HEK293T (cell line): ENCODE measurements around the gene AAK1.
"Not testable (repeated sequence)": the region's sequence is repeated elsewhere in the genome, so short reads cannot be mapped to it uniquely, and the experiment has no call there.

Experiments
- FOXK2 ChIP-seq: fragments of 450-650 bp; IDR thresholded peaks from 2 replicates; pipeline ENCODE4 v1.6.1; 2016; ENCODE audit warnings: mild to moderate bottlenecking
- TARDBP ChIP-seq: fragments of 450-650 bp; IDR thresholded peaks from 2 replicates; pipeline ENCODE4 v1.6.1; 2016

DNA sequence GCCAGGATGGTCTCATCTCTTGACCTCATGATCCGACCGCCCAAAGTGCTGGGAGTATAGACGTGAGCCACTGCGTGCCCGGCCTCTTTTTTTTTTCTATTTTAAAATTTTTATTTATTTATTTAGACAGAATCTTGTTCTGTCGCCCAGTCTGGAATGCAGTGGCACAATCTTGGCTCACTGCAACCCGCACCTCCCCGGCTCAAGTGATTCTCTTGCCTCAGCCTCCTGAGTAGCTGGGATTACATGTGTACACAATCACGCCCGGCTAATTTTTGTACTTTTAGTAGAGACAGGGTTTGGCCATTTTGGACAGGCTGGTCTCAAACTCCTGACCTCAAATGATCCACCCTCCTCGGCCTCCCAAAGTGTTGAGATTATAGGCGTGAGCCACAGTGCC lies 93.0 kb downstream of the AAK1 start:
- TF ChIP-seq TARDBP, FOXK2: not testable (repeated sequence)
